GM12878 (cell line): ENCODE results near the gene KCNQ1OT1.

Source experiments
- CTCF ChIP-seq, 3 experiments: IDR thresholded peaks in 2 of 3; conservative IDR thresholded peaks in 1 of 3; 2 replicates each; pipeline ENCODE4 v1.5.1; 2011; ENCODE audit warnings: low read depth in 3 of 3, low read length in 3 of 3, mild to moderate bottlenecking in 3 of 3, control low read depth in 2 of 3, moderate library complexity in 2 of 3, inconsistent platforms in 1 of 3, mixed read lengths in 1 of 3; ENCODE audit not compliant: control insufficient read depth in 2 of 3, insufficient read depth in 1 of 3; ENCODE audit errors: extremely low read depth in 1 of 3
- EZH2 ChIP-seq: IDR thresholded peaks from 2 replicates; pipeline ENCODE4 v1.6.1; 2012; ENCODE audit warnings: low read depth, mild to moderate bottlenecking, control low read depth, inconsistent platforms, low read length, borderline replicate concordance; ENCODE audit not compliant: control insufficient read depth

GRCh38 chr11:2722955-2723354 is 23.2 kb upstream of the KCNQ1OT1 start:
- no peak for TF ChIP-seq EZH2
- no peak for TF ChIP-seq CTCF (IDR thresholded peaks at IDR 0.05 in 2 of 3, conservative IDR thresholded peaks at IDR 0.05 in 1 of 3; ENCODE audit: control insufficient read depth in 2 of 3, extremely low read depth in 1 of 3, insufficient read depth in 1 of 3, low read depth in 3 of 3, low read length in 3 of 3)
